Neural cell (in vitro differentiated cells): ENCODE data around the gene URB1.

Experiments used
- EP300 ChIP-seq: fragments of 450-650 bp; conservative IDR thresholded peaks from 2 replicates; pipeline ENCODE4 v1.6.1; 2014; ENCODE audit warnings: antibody characterized with exemption, mild to moderate bottlenecking, moderate library complexity; ENCODE audit not compliant: poor library complexity, severe bottlenecking
- EZH2 ChIP-seq: fragments of 200-600, 300-800 bp; shearing (Covaris generic), sonication (generic); IDR thresholded peaks from 2 replicates; pipeline ENCODE4 v1.6.1; 2014; ENCODE audit warnings: antibody characterized with exemption, low read length, borderline replicate concordance, mild to moderate bottlenecking; ENCODE audit not compliant: insufficient read depth, poor library complexity, severe bottlenecking
- SMC3 ChIP-seq: fragments of 450-650 bp; conservative IDR thresholded peaks from 2 replicates; pipeline ENCODE4 v1.6.1; 2014; ENCODE audit warnings: antibody characterized with exemption, mild to moderate bottlenecking, moderate library complexity; ENCODE audit not compliant: poor library complexity
- TF ChIP-seq, protein P1 (sequence below): fragments of 450-650 bp; IDR thresholded peaks from 2 replicates; pipeline ENCODE4 v1.5.1; 2014; ENCODE audit warnings: antibody characterized with exemption, mild to moderate bottlenecking, moderate library complexity; ENCODE audit not compliant: poor library complexity, severe bottlenecking

GRCh38 chr21:32423320-32424190 lies 30.7 kb upstream of the URB1 start:
- TF ChIP-seq EP300 (no peak), SMC3 (no peak), EZH2 (no peak)
- TF ChIP-seq, protein P1, sequence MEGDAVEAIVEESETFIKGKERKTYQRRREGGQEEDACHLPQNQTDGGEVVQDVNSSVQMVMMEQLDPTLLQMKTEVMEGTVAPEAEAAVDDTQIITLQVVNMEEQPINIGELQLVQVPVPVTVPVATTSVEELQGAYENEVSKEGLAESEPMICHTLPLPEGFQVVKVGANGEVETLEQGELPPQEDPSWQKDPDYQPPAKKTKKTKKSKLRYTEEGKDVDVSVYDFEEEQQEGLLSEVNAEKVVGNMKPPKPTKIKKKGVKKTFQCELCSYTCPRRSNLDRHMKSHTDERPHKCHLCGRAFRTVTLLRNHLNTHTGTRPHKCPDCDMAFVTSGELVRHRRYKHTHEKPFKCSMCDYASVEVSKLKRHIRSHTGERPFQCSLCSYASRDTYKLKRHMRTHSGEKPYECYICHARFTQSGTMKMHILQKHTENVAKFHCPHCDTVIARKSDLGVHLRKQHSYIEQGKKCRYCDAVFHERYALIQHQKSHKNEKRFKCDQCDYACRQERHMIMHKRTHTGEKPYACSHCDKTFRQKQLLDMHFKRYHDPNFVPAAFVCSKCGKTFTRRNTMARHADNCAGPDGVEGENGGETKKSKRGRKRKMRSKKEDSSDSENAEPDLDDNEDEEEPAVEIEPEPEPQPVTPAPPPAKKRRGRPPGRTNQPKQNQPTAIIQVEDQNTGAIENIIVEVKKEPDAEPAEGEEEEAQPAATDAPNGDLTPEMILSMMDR, result no peak
